Transverse colon (tissue), 4 donors: ENCODE measurements around the gene SLIT1.

Experiments used
- CTCF ChIP-seq, 5 experiments: fragments of 200-600 bp in 3 of 5; fragments of 450-650 bp in 2 of 5; sonication (generic) in 3 of 5; IDR thresholded peaks; 1 replicate in 2 of 5; 2 replicates in 3 of 5; pipeline ENCODE4 v1.5.1; 2016 to 2017; ENCODE audit warnings: antibody characterized with exemption in 5 of 5, inconsistent platforms in 3 of 5, mild to moderate bottlenecking in 2 of 5, moderate library complexity in 1 of 5
- EP300 ChIP-seq: sonication (generic); formaldehyde crosslinking; IDR thresholded peaks from one replicate; pipeline ENCODE4 v1.6.1; 2017; ENCODE audit warnings: antibody characterized with exemption, low read depth
- POLR2A ChIP-seq: fragments of 450-650 bp; IDR thresholded peaks from one replicate; pipeline ENCODE4 v1.6.1; 2016; ENCODE audit warnings: antibody characterized with exemption, mild to moderate bottlenecking, moderate library complexity
- POLR2AphosphoS5 ChIP-seq, 3 donors: sonication (generic); formaldehyde crosslinking; IDR thresholded peaks; one replicate each; pipeline ENCODE4 v1.6.1; 2016; ENCODE audit warnings: antibody characterized with exemption in 3 of 3

- no peak for TF ChIP-seq POLR2AphosphoS5 (IDR thresholded peaks at IDR 0.05)
- no peak for TF ChIP-seq CTCF (IDR thresholded peaks at IDR 0.05)
- TF ChIP-seq POLR2A, result no peak
- TF ChIP-seq EP300, result no peak
Measured at GRCh38 chr10:96949039-96949683, 236.6 kb downstream of the SLIT1 start.
